Hematopoietic multipotent progenitor cell (in vitro differentiated cells): ENCODE data around the gene PLAGL1. TPM values are rescaled to one million over a fixed set of nuclear protein-coding genes. Genes with fewer than 3 reads are reported as not detected.
"Not testable (repeated sequence)": the region's sequence is repeated elsewhere in the genome, so short reads cannot be mapped to it uniquely, and the experiment has no call there.

ENCODE experiments used
- DNase-seq, 3 donors: peaks; one replicate each; pipeline ENCODE4 v3.0.0-alpha.2; 2011 to 2015; ENCODE audit warnings: low read depth in 2 of 3, low spot score in 2 of 3
- total RNA-seq: library from RNA; depleted of rRNA; stranded (reverse); fragments of >200 nt; gene quantifications from one replicate; pipeline ENCODE4 v1.2.3, GENCODE V29; 2012

PLAGL1 gene
- 42.8 TPM for total RNA-seq

GRCh38 chr6:144008120-144008811, at the start of gene PLAGL1:
Gene PLAGL1 (minus strand): TSS chr6:144008259. CDS start chr6:143948136, 60,123 bp downstream.
- DNase-seq: peak in 2 of 3 donors; percentile 61 to 68

DNA sequence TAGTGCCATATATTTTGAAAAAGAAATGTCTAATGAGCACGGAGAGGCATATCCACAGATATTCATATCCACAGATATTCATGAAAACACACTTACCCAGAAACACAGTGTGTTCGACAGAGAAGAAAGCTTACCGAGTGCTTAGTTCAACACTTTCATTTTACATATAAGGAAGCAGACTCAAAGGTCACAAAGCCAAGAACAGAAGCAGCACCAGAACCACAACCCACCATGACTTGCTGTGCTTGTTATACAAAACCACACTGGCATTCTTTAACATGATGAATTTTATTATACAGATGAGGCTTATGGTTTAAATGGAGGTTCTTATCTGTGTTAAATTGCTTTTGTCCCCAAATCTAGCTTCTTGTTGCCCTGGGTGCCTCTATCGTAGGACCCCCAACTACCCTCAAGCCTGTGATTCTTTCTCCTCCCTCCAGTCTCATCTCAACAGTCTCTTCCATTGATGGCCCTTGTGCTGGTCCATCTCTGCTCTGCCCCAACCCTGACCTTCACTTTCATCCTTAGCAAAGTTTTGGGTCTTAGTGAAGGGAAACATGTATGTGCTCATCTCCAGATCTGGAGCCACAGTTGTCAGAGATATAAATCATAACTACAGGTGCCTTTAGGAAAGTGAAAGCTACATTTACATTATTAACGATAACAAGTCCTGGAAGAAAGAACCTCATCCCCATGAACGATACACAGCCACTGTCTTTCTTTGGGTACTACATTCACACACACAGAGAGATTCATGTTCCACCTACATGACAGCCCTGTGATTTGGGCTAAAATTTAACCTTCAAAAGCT, 47.3 kb upstream of the PLAGL1 start:
- DNase-seq: peak in 2 of 3 donors; percentile 71 to 86

DNA sequence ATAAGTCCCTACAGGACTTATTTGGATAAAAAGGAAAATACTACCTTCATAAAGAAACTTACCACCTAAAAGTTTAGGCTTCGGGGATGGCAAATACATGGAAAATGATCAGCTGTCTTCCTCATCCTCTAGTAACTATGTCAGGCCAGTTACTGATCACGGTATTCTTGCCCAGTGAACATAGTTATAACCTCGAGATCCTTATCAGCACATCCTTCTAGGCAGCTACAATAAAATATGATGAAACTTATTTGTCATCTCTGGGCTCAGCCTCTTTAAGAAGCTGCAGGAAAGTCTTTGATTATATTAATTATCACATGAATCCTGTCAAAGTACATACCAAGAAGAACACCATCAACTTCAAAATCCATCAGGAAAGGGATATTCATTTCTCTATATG, 45.5 kb upstream of the PLAGL1 start:
- DNase-seq: no peak

DNA sequence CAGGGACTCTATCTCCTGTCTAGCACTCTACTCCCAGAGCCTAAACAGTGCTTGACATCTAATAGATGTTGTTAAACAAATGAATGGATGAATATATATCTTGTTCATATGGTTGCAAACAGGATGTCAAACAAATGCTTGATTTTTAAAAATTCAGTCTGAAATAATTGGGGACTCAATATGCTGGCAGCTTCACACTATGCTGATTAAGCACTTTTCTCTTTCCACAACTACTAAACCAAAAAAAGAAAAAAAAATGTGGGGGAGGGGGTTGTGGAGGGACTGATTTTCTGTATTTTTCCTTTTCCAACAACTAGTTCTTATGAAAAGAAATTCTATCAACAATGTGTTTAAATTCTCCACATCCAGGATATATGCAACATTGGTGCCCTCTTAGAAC, 44.4 kb upstream of the PLAGL1 start:
- DNase-seq: no peak

DNA sequence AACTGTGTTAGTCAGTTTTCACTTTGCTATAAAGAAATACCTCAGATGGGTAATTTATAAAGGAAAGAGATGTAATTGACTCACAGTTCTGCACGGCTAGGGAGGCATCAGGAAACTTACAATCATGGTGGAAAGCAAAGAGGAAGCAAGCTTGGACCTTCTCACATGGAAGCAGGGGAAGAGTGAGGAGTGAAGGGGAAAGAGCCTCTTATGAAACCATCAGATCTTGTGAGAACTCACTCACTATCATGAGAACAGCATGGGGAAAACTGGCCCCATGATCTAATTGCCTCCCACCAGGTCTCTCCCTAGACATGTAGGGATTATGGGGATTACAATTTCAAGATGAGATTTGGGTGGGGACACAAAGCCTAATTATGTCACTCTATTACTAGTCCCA, 41.3 kb upstream of the PLAGL1 start:
- DNase-seq: no peak

GRCh38 chr6:144047688-144048087, 39.6 kb upstream of the PLAGL1 start:
- DNase-seq: no peak

- DNase-seq: not testable (repeated sequence)
These were observed 38.6 kb upstream of the PLAGL1 start for GRCh38 chr6:144046672-144047071.

DNA sequence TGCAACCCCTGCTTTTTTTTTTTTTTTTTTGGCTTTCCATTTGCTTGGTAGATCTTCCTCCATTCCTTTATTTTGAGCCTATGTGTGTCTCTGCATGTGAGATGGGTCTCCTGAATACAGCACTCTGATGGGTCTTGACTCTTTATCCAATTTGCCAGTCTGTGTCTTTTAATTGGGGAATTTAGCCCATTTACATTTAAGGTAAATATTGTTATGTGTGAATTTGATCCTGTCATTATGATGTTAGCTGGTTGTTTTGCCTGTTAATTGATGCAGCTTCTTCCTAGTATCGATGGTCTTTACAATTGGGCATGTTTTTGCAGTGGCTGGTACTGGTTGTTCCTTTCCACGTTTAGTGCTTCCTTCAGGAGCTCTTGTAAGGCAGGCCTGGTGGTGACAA, 36.9 kb upstream of the PLAGL1 start:
- DNase-seq: not testable (repeated sequence)

- DNase-seq: no peak
These were observed 28.8 kb upstream of the PLAGL1 start for GRCh38 chr6:144036835-144037195.

DNA sequence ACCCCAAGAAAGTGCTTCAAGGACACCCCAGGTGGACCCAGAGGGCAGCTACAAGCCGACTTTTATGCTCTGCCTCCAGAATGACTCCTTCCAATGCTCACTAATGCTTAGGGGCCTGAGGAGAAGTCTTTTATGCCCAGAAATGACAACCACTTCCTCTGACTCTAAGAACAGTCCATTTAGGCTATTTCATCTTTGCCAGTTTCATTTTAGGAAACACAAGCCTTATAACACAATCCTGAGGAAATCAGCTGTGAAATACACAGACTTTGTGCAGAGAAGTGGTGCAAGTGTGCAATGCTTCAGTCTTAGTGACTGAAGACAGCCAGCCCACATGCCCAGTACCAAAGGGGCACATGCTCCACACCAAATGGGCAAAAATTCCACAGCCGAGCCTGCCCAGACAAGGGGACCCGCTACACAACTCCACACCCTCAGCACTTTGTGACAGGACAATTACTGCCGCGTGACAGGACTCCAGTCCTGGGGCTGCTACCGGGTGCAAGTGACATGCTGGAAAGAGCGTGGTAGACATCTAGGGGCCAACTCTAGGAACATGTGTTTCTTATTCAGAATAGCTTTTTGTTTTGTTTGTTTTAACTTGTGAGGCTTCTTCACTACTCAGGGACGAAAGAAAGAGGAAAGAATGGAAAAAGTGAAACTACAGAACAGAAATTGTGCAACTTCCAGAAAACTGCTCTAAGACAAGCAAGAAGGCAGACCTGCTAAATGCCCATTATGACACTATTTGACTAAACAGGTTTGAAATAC, 28.2 kb upstream of the PLAGL1 start:
- DNase-seq: peak in 2 of 3 donors; percentile 50 to 68

GRCh38 chr6:144035416-144035815, 27.4 kb upstream of the PLAGL1 start:
- no peak for DNase-seq

DNA sequence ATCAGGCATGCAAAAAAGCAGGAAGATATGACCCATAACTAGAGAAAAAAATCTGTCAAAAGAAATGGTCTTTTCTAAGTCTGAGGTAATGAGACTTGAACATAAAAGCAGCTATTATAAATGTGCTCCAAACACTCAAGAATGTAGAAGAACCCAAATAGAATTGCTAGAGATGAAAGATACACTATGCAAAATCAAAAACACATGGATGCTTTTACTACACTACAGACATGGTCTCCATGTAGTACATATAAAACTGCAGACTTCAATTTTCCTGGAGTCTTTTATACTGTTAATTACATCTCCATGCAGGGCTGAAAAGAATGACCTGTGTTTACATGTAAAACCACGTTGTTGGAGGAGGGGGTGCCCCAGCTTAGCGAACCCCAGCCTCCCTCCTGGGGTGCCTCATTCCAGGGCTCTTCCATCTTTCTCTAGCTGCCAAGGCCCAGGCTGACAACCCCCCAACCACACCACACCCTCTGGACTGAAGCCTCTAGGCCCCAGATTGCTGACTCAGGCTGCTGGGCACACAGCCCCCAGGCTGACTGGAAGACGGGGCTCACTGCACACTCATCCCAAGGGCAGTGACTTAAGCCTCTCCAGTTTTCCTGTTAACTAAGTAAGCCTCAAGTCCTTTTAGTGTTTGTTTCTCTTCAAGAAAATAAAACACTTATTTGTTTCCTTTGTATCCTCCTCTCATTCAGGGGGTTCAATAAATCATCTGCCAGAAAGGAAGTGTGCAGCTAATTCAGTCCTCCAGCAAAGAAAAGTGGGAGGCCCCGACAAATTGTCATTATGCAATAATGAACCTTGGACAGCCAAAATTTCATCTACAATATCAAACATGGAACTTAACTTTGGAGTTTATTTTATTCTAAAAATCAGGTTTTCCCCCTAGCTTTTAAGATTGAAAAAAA, 26.0 kb upstream of the PLAGL1 start:
- peak in 2 of 3 donors; percentile 48 to 74 for DNase-seq

GRCh38 chr6:144029452-144029851, 21.4 kb upstream of the PLAGL1 start:
- DNase-seq: no peak

- no peak for DNase-seq
These were observed 20.0 kb upstream of the PLAGL1 start for GRCh38 chr6:144027932-144028587.

- DNase-seq: no peak
These were observed 15.2 kb upstream of the PLAGL1 start for GRCh38 chr6:144023216-144023615.

- no peak for DNase-seq
These were observed 11.9 kb upstream of the PLAGL1 start for GRCh38 chr6:144019929-144020328.

DNA sequence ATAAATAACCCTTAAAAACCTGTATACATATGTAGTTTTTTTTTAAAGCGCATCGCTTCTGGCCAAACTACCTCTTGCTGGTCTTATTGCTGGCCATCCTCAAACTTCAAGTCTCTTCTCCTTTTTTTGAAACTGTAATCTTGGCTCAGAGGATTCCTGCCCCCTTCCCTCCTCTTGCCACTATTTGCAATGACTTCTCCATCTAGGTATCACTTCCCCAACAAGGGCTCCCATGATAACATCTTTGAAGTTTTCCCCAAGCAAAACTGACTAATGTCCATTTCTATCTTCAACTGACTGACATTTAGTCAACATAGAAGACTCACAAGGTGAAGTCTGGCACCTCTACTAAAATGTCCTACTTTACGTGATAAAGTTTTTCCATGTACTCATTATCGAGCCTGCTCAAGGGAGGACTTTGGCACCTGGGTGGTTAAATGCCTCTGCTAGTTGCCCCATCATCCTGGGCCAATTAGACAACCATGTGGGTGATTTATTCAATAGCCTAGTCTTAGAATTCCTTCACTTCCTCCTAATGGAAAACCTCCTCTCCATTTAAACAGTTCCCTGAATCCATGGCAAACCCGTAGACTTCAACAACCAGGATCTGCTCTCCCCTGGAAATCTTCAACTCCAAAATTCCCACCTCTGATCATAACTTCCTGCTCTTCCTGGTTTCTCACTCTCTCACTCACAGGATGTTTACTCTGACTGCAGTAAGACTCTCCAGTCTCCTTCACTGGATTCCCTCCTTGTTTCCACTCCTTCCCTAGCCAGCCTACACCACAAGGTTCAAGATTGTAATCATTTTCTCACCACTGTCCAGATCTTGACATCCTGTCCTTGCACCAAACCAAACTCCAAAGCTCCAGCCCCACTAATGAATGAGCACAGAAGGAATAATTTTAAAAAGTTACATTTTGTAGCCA, 9.4 kb upstream of the PLAGL1 start:
- no peak for DNase-seq

GRCh38 chr6:144013486-144013909, 5.4 kb upstream of the PLAGL1 start:
- DNase-seq: peak; percentile 37 to 85 (median 71)

GRCh38 chr6:144012534-144012933, 4.5 kb upstream of the PLAGL1 start:
- no peak for DNase-seq
